Measurements from ENCODE around the gene ARG1.

ARG1 gene

DNA sequence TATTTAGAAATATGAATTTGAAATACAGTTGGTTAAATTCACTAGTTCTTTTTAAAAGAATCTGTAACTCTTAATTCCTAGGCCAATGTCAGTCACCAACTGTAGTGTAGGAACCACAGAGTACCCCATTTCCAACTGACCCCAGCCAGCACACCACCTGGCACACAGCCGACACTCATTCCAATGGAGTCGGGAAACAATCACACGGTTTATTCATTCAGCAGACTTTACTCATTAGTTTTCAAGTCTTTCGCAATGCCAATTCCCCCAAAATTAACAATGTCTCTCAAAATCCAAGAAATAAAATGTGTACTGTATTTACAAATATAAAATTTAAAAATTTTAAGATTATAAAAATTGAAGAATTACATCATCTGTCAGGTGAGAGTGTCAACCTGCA, 13.5 kb downstream of the ARG1 start:
- no peak for DNase-seq (ENCODE audit: low spot score)

DNA sequence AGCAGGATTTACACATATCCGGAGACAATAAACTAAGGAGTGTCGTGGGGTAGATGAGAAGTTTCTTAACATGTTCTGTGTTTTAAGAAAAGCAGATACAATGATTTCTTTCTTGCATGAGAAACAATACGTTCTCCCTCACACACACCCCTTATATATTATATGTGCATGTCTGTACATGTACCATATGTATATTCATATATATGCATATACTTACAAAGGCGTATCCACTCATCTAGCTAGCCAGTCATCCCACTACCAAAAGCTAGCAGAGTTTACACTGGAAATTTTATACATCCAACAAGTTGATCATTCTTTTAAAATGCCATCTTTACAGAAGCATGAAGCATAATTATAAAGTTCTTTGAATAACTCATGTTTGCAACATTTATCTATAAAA, 14.9 kb downstream of the ARG1 start:
- DNase-seq (ENCODE audit: low spot score), result no peak

DNA sequence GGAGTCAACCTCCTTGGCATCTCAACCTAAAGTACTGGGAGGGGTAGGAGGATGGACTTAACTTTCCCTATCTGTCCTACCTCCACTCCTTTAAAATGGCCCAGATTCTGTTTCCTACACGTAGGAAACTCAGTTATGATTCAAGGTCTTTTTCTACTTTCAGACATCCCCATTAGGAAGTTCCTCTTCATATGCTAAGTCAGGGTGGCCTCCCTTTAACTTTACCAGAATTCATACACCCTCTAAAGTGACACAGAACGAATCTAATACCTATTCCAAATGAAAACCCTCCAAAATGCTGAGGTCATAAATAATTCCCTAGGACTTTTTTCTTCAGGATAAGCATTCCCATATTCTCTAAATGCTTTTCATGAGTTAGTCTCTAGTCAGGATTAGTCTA, 15.6 kb downstream of the ARG1 start:
- DNase-seq (ENCODE audit: low spot score), result no peak

DNA sequence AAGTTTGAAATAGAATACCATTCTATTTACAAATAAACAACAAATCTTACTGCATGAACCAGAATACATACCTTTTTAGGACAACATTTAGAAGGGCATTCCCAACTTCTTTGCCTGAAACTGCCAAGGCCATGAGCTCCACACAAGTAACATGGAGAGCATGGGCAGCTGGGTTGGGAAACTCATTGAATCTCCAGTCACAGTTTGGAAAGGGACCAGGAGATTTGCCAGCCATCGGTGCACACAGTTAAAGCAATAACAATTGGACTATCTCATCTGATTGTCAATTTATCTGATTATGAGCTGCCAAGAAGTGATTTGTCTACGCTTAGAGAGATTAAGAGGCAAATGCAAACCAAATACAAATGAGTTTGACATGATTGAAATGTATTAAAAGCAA, 19.9 kb downstream of the ARG1 start:
- DNase-seq (ENCODE audit: low spot score), result no peak

GRCh38 chr6:131594074-131594473, 21.0 kb downstream of the ARG1 start:
- DNase-seq (ENCODE audit: low spot score), result no peak

DNA sequence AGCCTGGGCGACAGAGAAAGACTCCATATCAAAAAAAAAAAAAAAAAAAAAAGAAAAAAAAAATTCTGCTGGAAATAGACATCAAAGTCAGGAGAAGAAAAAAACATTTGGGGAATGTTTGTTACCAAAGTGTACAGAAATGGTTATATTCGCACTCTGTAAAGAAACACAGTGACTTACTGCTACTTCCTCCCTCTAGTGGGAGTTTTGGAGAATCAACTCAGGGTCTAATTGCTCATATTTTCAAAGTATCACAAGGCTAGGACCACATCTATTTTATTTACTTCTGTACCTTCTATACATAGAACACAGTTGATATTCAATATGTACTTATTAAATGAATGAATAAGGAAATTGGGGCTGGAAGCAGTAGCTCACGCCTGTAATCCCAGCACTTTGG, 24.4 kb downstream of the ARG1 start:
- no peak for DNase-seq (ENCODE audit: low spot score)

GRCh38 chr6:131600716-131601115, 27.7 kb downstream of the ARG1 start:
- DNase-seq (ENCODE audit: low spot score), result no peak

GRCh38 chr6:131602781-131603312, 29.8 kb downstream of the ARG1 start:
- no peak for DNase-seq (ENCODE audit: low spot score)

DNA sequence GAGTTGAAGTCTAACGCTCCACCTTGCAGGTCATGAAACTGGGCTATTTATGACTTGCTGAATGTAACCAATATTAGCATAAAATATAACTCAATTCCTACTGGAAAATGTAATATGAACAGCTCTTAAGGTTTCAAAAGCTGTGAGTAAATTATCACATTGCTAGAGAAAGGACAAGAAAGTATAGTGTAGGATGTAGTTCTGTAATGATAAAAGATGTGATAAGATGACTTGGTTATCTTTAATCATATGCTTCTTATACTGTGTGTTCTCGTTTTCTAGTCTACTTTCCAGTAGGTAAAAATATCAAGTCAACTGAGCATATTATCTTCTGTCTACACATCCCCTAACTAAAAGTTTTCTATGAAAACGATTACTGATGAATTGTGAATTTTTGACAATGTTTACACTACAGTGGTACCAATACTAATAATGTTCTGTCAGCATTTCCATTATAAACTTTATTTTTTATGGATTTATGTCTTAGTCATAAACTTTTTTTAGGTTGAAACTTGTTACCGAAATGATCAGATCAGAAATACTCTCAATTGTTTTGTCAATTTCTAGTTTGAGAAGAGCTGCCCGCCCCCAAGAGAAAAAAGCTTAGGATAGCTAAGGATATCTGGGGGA, 40.4 kb downstream of the ARG1 start:
- no peak for DNase-seq (ENCODE audit: low spot score)

- no peak for DNase-seq (ENCODE audit: low spot score)
These were observed 42.2 kb downstream of the ARG1 start for GRCh38 chr6:131615275-131615674.

GRCh38 chr6:131627724-131628682, 55.0 kb downstream of the ARG1 start, which contains the start of gene MED23:
Gene MED23, minus strand, starts transcription at chr6:131628242. Its CDS starts 193 bp downstream, at chr6:131628049.
- peak; percentile 96 for DNase-seq (ENCODE audit: low spot score)

- peak; percentile 5 for DNase-seq (ENCODE audit: low spot score)
These were observed 55.7 kb downstream of the ARG1 start for GRCh38 chr6:131628726-131629125.

DNA sequence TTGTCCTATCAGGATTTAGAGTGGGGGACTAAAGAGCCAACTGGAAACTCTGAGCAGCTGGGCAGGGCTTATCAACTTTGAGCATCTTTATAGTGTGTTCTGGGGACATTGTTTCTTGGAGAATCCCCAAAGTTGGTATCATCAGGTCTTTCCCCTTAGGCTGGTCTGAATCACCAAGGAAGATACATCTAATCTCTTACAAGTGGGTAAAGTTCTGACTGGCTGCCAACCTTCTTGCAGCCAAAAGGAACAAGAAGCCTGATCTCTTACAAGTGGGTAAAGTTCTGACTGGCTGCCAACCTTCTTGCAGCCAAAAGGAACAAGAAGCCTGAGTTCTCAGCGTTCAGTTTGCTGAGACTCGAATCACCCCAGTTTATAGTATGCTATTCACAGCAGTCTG, 56.6 kb downstream of the ARG1 start:
- DNase-seq (ENCODE audit: low spot score), result no peak

DNA sequence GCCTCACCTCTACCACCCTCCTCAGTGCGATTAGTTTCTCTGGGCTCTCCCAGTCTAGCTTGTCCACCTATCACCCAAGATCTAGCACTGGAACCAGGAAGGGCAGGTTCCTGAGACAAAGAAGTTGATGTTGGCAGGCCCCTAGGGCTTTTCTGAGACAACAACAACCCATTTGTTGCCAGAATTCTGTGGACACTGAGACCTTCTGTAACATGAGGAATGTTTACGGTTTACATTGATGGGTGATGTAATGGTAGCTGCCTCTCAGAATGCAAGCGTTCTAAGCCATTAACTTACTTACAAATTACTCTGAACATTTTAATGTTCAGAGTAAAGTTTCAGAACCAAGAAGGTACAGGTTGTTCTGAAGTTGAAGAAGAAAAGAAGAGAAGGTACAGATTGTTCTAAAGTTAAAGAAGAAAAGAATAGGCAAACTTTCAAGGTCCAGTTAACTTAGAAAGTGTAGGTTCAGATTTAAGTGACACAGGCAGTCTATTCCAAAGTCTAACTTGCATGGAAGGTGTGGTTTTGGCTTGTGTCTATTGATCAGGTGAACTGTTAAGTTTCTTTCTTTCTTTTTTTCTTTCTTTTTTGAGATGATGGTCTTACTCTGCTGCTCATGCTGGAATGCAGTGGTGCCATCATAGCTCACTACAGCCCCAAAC, 58.7 kb downstream of the ARG1 start:
- no peak for DNase-seq (ENCODE audit: low spot score)
